HG03039 (cell line): ENCODE measurements around the gene CDC42BPG.

ENCODE experiments used
- ATAC-seq: cut with Tn5 transposase; IDR thresholded peaks from one replicate; pipeline ENCODE4 v1.9.1; 2021; ENCODE audit warnings: mild to moderate bottlenecking, moderate library complexity; ENCODE audit not compliant: unreplicated experiment

CDC42BPG gene

GRCh38 chr11:64844330-64845128 is at the start of gene CDC42BPG:
TSS of gene CDC42BPG (minus strand) at chr11:64844653. CDS start at chr11:64844569, 84 bp downstream.
- no peak for ATAC-seq

- no peak for ATAC-seq
These were observed 49.0 kb upstream of the CDC42BPG start for GRCh38 chr11:64893194-64894069.

- ATAC-seq = no peak
These were observed 48.4 kb upstream of the CDC42BPG start for GRCh38 chr11:64892838-64893193.

GRCh38 chr11:64892411-64892831 is 48.0 kb upstream of the CDC42BPG start:
- no peak for ATAC-seq

- ATAC-seq = no peak
These were observed 47.4 kb upstream of the CDC42BPG start for GRCh38 chr11:64891880-64892279.

- no peak for ATAC-seq
These were observed 46.9 kb upstream of the CDC42BPG start for GRCh38 chr11:64891215-64891848.

GRCh38 chr11:64890522-64890939 is 46.1 kb upstream of the CDC42BPG start:
- no peak for ATAC-seq

GRCh38 chr11:64888729-64889511 is 44.5 kb upstream of the CDC42BPG start:
- no peak for ATAC-seq

- ATAC-seq = no peak
These were observed 43.9 kb upstream of the CDC42BPG start for GRCh38 chr11:64888406-64888728.

- ATAC-seq = no peak
These were observed 43.4 kb upstream of the CDC42BPG start for GRCh38 chr11:64887757-64888405.

- ATAC-seq = no peak
These were observed 42.8 kb upstream of the CDC42BPG start for GRCh38 chr11:64887234-64887756.

GRCh38 chr11:64885367-64886286 is 41.2 kb upstream of the CDC42BPG start:
- ATAC-seq = no peak

GRCh38 chr11:64884019-64884418 is 39.6 kb upstream of the CDC42BPG start:
- no peak for ATAC-seq

GRCh38 chr11:64883575-64883974 is 39.1 kb upstream of the CDC42BPG start:
- no peak for ATAC-seq

GRCh38 chr11:64882243-64882642 is 37.8 kb upstream of the CDC42BPG start:
- no peak for ATAC-seq

GRCh38 chr11:64881476-64881875 is 37.0 kb upstream of the CDC42BPG start:
- no peak for ATAC-seq

- ATAC-seq = no peak
These were observed 36.0 kb upstream of the CDC42BPG start for GRCh38 chr11:64880240-64881001.

GRCh38 chr11:64879244-64879900 is 34.9 kb upstream of the CDC42BPG start:
- ATAC-seq = no peak
